Spleen (tissue), 7 donors: ENCODE data around the gene ATP6V0A4.
"Not testable (repeated sequence)": the region's sequence is repeated elsewhere in the genome, so short reads cannot be mapped to it uniquely, and the experiment has no call there.

Source experiments
- POLR2A ChIP-seq, 3 donors: fragments of 450-650 bp; IDR thresholded peaks; one replicate each; pipeline ENCODE4 v1.5.1; 2017; ENCODE audit warnings: antibody characterized with exemption in 3 of 3, mild to moderate bottlenecking in 1 of 3
- TF ChIP-seq, protein P1 (sequence below), 11 experiments: fragments of 200-600 bp in 7 of 11; fragments of 450-650 bp in 4 of 11; sonication (generic) in 4 of 11; IDR thresholded peaks in 8 of 11; conservative IDR thresholded peaks in 3 of 11; 1 replicate in 7 of 11; 2 replicates in 4 of 11; pipeline versions ENCODE4 v1.4.0 to v1.8.0; 2016 to 2021; ENCODE audit warnings: antibody characterized with exemption in 11 of 11, inconsistent platforms in 4 of 11, mild to moderate bottlenecking in 1 of 11
- donor health status: DM: no; HTN: no; CAD: no; lungs with moderate emphysema.
- donor health status: DM: no; HTN: no; CAD: no.
- donor health status: DM: no; HTN: no; CAD: no.

GRCh38 chr7:138688037-138688436 lies 110.0 kb downstream of the ATP6V0A4 start:
- TF ChIP-seq POLR2A (IDR thresholded peaks at IDR 0.05), result not testable (repeated sequence)
- TF ChIP-seq, protein P1, sequence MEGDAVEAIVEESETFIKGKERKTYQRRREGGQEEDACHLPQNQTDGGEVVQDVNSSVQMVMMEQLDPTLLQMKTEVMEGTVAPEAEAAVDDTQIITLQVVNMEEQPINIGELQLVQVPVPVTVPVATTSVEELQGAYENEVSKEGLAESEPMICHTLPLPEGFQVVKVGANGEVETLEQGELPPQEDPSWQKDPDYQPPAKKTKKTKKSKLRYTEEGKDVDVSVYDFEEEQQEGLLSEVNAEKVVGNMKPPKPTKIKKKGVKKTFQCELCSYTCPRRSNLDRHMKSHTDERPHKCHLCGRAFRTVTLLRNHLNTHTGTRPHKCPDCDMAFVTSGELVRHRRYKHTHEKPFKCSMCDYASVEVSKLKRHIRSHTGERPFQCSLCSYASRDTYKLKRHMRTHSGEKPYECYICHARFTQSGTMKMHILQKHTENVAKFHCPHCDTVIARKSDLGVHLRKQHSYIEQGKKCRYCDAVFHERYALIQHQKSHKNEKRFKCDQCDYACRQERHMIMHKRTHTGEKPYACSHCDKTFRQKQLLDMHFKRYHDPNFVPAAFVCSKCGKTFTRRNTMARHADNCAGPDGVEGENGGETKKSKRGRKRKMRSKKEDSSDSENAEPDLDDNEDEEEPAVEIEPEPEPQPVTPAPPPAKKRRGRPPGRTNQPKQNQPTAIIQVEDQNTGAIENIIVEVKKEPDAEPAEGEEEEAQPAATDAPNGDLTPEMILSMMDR (IDR thresholded peaks at IDR 0.05 in 8 of 11, conservative IDR thresholded peaks at IDR 0.05 in 3 of 11), result not testable (repeated sequence)
